ENCODE data around the gene CATSPER3.

The CATSPER3 gene

DNA sequence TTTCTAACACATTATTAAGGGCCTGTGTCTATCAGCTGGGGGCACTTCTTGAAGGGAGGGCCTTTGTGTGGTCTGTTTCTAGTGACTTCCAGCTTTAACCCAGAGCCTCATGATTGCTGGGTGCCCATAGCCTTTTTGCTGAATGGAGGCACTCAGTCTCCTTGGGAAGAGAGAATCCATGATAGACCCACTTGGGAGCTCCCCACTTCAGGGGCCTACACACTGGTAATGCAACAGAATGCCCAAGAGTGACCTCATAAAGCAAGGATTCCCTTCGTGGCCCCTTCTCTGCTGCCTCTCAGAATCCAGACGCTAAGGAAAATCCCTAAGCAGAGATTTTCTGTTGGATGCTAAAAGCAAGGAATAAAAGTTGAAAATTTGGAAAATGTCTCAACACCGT is at the start of gene CATSPER3:
Gene CATSPER3, plus strand, starts transcription at position 301 of the 400 bp plus-strand sequence. Its CDS starts 85 bp downstream, at position 386.
- DNase-seq (ENCODE audit: low read depth in 1 of 2, low spot score in 1 of 2) = no peak

DNA sequence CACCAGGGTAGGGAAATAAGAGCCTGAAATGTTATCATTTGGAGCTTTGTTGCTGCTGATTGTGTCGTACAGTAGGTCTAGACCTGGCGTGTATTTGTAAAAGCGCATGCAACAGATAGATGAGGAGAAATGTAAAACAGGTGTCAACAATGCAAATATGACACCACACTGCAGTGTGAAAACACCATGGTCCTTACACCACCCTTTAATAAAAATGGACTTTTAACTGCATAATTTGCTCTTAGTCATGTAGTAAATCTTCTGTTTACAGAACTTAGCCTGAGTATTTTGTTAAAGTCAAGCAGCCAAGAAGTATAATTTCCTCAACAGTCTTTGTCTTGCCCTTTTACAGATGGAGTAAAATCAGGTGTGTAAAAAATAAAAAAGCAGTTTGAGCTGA is 48.8 kb upstream of the CATSPER3 start:
- DNase-seq (ENCODE audit: low read depth in 1 of 2, low spot score in 1 of 2) = no peak

DNA sequence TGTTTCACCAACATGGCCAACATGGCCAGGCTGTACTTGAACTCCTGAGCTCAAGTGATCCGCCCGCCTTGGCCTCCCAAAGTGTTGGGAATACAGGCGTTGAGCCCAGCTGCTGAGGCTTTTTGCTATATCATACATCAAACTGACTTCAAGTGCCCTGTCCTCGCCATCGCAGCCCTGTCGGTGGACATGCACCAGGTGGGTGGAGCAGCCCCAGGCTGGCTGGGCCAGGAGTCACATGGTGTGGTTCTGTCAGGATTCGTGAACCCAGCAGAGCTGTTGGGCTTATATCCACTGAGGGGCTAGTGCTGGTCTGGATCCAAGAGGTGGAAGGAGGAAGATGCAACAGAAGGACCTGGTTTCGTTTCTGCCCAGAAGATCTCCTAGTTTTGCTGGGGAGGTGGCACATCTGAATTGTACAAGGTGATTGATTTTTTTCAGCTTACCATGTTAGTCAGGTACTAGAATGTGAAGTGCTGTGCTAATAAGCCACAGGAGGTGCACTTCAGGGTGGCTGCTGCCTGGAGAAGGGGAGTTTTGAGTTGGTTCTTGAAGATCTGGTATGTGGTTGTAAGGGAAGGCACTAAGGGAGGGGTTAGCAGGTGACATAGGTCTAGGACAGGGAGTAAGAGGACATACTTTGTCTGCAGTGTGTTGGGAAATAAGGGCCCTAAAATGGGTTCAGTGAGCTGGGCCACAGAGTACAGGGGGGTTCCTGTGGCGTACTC is 46.7 kb upstream of the CATSPER3 start:
- no peak for DNase-seq (ENCODE audit: low read depth in 1 of 2, low spot score in 1 of 2)

- no peak for DNase-seq (ENCODE audit: low read depth in 1 of 2, low spot score in 1 of 2)
These were observed 35.2 kb upstream of the CATSPER3 start for GRCh38 chr5:134932508-134932907.

DNA sequence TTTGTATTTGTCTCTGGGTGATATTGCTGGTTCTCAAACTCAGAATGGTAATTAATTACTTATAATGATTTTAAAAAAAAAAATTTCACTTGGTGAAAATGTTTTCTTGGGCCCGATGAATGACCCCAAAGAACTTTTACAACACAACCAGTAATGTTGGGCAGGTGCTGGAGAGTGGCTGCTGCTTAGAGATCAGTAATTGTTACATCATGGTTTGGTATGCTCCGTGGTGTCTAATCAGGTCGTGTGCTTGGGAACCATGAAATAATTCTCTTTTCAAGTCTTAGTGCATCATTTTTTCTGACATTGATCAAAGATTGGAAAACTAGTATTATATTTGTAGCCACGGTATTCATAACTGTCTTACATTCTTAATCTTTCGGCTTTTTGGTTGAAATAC is 33.5 kb upstream of the CATSPER3 start:
- no peak for DNase-seq (ENCODE audit: low read depth in 1 of 2, low spot score in 1 of 2)

GRCh38 chr5:134935711-134936602 is 31.8 kb upstream of the CATSPER3 start:
- no peak for DNase-seq (ENCODE audit: low read depth in 1 of 2, low spot score in 1 of 2)

GRCh38 chr5:134937526-134937925 is 30.2 kb upstream of the CATSPER3 start:
- DNase-seq (ENCODE audit: low read depth in 1 of 2, low spot score in 1 of 2) = no peak

DNA sequence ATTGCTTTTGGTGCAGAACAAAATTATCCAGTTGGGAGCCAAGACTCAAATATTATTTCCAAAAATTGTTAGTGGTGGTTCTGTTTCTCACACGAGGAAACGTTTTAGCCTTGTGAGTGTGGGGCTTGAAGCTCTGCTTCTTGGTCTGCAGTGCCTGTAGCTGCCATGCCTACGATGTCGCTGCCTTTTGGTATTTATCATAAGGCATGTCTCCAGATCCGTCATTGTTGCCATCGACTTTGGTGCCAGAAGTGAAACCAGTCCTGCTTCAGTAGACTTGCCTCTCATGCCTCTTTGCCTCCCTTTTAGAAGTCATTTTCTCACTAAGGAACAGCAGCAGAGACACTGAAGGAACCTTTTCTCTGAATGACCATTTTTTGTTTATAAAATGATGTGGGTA is 29.7 kb upstream of the CATSPER3 start:
- DNase-seq (ENCODE audit: low read depth in 1 of 2, low spot score in 1 of 2) = no peak

- no peak for DNase-seq (ENCODE audit: low read depth in 1 of 2, low spot score in 1 of 2)
These were observed 28.2 kb upstream of the CATSPER3 start for GRCh38 chr5:134939500-134939899.

GRCh38 chr5:134943547-134943946 is 24.2 kb upstream of the CATSPER3 start:
- DNase-seq (ENCODE audit: low read depth in 1 of 2, low spot score in 1 of 2) = no peak

GRCh38 chr5:134944630-134945029 is 23.1 kb upstream of the CATSPER3 start:
- DNase-seq (ENCODE audit: low read depth in 1 of 2, low spot score in 1 of 2) = no peak

GRCh38 chr5:134945041-134945440 is 22.7 kb upstream of the CATSPER3 start:
- no peak for DNase-seq (ENCODE audit: low read depth in 1 of 2, low spot score in 1 of 2)

- no peak for DNase-seq (ENCODE audit: low read depth in 1 of 2, low spot score in 1 of 2)
These were observed 18.8 kb upstream of the CATSPER3 start for GRCh38 chr5:134948911-134949310.

GRCh38 chr5:134949316-134949715 is 18.4 kb upstream of the CATSPER3 start:
- no peak for DNase-seq (ENCODE audit: low read depth in 1 of 2, low spot score in 1 of 2)

DNA sequence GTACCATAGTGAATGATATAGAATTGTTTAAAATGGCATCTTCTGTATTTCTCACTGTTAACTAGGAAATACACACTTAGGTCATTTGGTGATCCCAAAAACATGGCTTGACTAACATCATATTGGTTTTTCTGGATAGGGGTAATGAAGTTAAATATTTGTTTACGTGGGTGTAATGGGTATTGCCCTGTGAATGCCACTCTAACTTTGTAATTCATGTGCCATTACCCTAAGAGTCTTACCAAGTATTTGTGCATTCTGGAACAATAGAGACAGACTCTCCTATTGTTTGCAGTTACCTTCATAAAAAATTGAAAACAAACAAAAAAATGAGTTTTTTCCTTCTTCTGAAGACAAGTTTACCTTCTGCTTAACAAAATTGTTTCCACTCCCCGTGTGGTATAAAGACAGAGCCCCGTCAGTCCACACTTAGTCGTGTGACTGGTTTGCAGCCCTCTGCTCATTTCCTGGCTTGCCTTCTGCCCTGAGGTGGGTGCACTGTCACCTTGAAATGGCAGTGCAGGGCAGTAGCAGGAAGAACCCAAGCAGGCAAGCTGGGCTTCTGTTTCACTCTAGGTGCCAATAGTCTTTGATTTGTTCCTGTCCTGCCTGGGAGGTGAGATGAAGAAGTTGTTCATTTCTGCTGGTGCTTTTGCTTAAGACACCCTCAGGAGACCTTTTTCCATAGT is 9.6 kb upstream of the CATSPER3 start:
- DNase-seq (ENCODE audit: low read depth in 1 of 2, low spot score in 1 of 2) = no peak

- DNase-seq (ENCODE audit: low read depth in 1 of 2, low spot score in 1 of 2) = no peak
These were observed 9.0 kb upstream of the CATSPER3 start for GRCh38 chr5:134958755-134959154.

DNA sequence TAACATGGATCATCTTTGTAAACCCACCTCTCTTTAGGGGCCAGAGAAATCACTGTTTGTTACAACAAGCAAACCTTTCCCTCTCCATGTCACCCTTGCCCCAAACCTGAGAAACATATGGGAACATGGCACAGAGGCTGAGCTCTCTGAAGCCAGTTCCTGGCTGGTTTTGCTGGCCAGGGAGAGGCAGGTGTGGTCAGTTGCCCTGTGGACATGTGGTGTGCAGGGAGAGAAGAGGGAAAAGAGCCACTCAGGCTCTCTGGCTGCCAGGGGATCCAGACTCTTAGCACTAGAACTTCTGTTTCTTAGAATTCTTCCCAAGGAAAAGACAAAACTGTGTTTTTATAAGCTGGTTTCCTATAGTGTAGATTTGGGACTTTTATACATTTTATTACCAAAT is 4.6 kb upstream of the CATSPER3 start:
- DNase-seq (ENCODE audit: low read depth in 1 of 2, low spot score in 1 of 2) = no peak

DNA sequence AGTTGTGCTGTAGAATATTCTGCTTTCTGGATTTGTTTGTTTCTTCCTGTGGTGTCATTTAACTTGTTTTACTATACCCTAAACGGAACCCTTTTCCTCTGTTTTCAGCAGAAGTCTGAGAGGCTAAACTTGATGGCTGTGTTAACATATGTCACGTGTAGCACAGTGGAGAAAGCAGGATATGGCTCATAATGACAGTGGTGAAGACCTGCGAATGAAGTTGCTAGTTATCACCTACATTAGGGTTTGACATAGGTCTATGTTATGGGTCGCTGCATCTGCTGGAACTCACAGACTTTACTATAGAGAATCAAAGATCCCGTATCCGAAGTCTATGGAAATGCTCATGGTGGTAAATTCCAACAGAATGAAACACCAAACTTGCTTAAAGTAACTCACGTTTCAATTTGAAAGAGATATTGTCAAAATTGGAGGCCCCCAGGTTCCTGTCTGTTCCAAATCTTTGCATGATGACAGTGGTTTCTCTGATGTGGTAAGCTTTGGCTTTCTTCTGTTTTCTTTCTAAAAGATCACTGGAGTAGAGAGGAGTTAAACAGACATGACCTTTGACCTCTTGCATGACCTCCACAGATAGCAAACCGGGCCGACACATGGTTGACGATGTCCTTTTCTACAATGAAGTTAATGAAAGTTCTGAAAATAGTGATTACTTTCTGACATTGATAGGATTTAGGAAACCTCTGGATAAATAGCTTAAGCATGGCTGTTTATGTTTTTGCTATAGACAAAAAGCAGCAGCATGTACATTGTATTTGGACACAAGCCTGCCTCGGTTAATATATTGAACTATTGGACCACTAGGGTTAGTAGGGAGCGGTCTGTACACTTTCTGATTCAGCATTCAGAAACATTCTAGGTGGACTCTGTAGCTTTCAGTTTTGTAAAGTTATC is 3.1 kb upstream of the CATSPER3 start:
- DNase-seq (ENCODE audit: low read depth in 1 of 2, low spot score in 1 of 2) = peak in 1 of 2 donors; percentile 7

GRCh38 chr5:134965271-134965825 is 2.4 kb upstream of the CATSPER3 start:
- no peak for DNase-seq (ENCODE audit: low read depth in 1 of 2, low spot score in 1 of 2)

DNA sequence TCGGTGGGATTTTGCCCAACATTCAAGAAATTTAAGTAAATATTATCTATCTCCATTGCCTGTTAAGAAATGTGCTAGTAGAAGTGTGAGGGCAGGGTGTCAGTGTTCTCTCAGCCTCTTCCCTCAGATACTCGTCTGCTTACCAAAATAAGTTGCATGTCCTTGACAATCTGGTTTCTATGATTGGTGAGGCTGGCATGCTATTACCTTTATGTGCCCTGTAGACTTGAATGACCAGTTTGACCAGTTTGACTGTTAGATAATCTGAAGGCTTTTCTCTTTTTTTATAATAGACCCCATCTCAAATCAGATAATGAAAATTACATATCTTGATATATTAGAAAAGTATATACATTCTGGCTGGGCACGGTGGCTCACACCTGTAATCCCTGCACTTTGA is 348 bp downstream of the CATSPER3 start:
- no peak for DNase-seq (ENCODE audit: low read depth in 1 of 2, low spot score in 1 of 2)

Measured in activated CD4-positive, alpha-beta T cell treated with anti-CD3 and anti-CD28 coated beads, Interleukin-2, amount 50 U/mL, for 24 hours (primary cell).